H1 (cell line): ENCODE data around the gene PC. TPM values are rescaled to one million over a fixed set of nuclear protein-coding genes. Genes with fewer than 3 reads are reported as not detected.

Source experiments
- CTCF ChIA-PET: fragments of 300-600 bp; sonication (Branson Sonifier 250); formaldehyde crosslinking; loops from one replicate; lab custom pipeline; 2021; ENCODE audit not compliant: partially characterized antibody; lab: Charles Lee
- POLR2A ChIA-PET: fragments of 300-600 bp; sonication (Branson Sonifier 250); formaldehyde crosslinking; loops from one replicate; lab custom pipeline; 2021; ENCODE audit warnings: inconsistent platforms; ENCODE audit not compliant: partially characterized antibody; lab: Charles Lee
- DNase-seq, 2 experiments: peaks; one replicate each; pipeline versions ENCODE4 v3.0.0 to v3.0.0-alpha.2; 2010 to 2022; ENCODE audit warnings: low spot score in 2 of 2, low read depth in 1 of 2, mixed read lengths in 1 of 2
- FAIRE-seq: peaks from 2 replicates; lab custom pipeline; 2011; peaks lifted over from hg19 to GRCh38; lab: Jason Lieb, UNC
- H2AFZ ChIP-seq: 2 replicates; pipeline ENCODE4 v1.8.1; 2012; ENCODE audit warnings: low read length, inconsistent platforms
- H2AK5ac ChIP-seq: 2 replicates; pipeline ENCODE4 v1.6.1; 2013; ENCODE audit warnings: low read depth, low read length
- H2BK120ac ChIP-seq: replicated peaks from 2 replicates; pipeline ENCODE3; 2013; ENCODE audit warnings: low read depth, low read length, inconsistent platforms
- H2BK12ac ChIP-seq: 2 replicates; pipeline ENCODE4 v1.6.1; 2013; ENCODE audit warnings: low read depth, low read length
- H2BK15ac ChIP-seq: 2 replicates; pipeline ENCODE4 v1.6.1; 2013; ENCODE audit warnings: low read length
- H2BK20ac ChIP-seq: 2 replicates; pipeline ENCODE4 v1.6.1; 2013; ENCODE audit warnings: low read length
- H2BK5ac ChIP-seq: 2 replicates; pipeline ENCODE4 v1.6.1; 2013; ENCODE audit warnings: low read depth, low read length
- H3K14ac ChIP-seq: 2 replicates; pipeline ENCODE4 v1.6.1; 2013; ENCODE audit warnings: inconsistent platforms; ENCODE audit not compliant: insufficient read length
- H3K18ac ChIP-seq: 2 replicates; pipeline ENCODE4 v1.6.1; 2013; ENCODE audit warnings: low read length; ENCODE audit errors: extremely low read depth
- H3K23ac ChIP-seq: 2 replicates; pipeline ENCODE4 v1.6.1; 2013; ENCODE audit warnings: inconsistent platforms; ENCODE audit not compliant: insufficient read length
- H3K23me2 ChIP-seq: 2 replicates; pipeline ENCODE4 v1.6.1; 2013; ENCODE audit warnings: low read depth, low read length
- H3K27ac ChIP-seq: 2 replicates; pipeline ENCODE4 v1.6.1; 2011; ENCODE audit warnings: low read depth, low read length, inconsistent platforms
- H3K27me3 ChIP-seq, 4 experiments: replicated peaks in 1 of 4; 1 replicate in 1 of 4; 2 replicates in 3 of 4; pipeline versions ENCODE4 v1.6.1 to v1.8.1; 2011 to 2013; ENCODE audit warnings: low read length in 3 of 4, mild to moderate bottlenecking in 3 of 4, inconsistent platforms in 2 of 4, mixed read lengths in 2 of 4, moderate library complexity in 1 of 4; ENCODE audit not compliant: control insufficient read depth in 3 of 4, insufficient read depth in 3 of 4; ENCODE audit errors: extremely low read depth in 1 of 4
- H3K36me3 ChIP-seq, 4 experiments: 2 replicates each; pipeline versions ENCODE4 v1.6.1 to v1.8.1; 2011 to 2013; ENCODE audit warnings: mild to moderate bottlenecking in 4 of 4, low read length in 3 of 4, moderate library complexity in 2 of 4, control low read depth in 1 of 4, inconsistent platforms in 1 of 4; ENCODE audit not compliant: insufficient read depth in 4 of 4, control insufficient read depth in 2 of 4
- H3K4ac ChIP-seq: replicated peaks from 2 replicates; pipeline ENCODE3; 2013; ENCODE audit warnings: low read length, low read depth, mixed read lengths, inconsistent platforms; ENCODE audit not compliant: insufficient read length
- H3K4me1 ChIP-seq, 4 experiments: replicated peaks in 1 of 4; 1 replicate in 1 of 4; 2 replicates in 3 of 4; pipeline versions ENCODE4 v1.6.1 to v1.8.1; 2011 to 2013; ENCODE audit warnings: low read length in 3 of 4, inconsistent platforms in 2 of 4, mixed read lengths in 1 of 4; ENCODE audit not compliant: insufficient read depth in 4 of 4, control insufficient read depth in 3 of 4
- H3K4me2 ChIP-seq, 2 experiments: 2 replicates each; pipeline versions ENCODE4 v1.6.1 to v1.8.1; 2011 to 2013; ENCODE audit warnings: low read depth in 2 of 2, low read length in 2 of 2, control low read depth in 1 of 2, inconsistent platforms in 1 of 2, mild to moderate bottlenecking in 1 of 2; ENCODE audit not compliant: insufficient read depth in 1 of 2
- H3K4me3 ChIP-seq, 4 experiments: fragments of 200-600, 300-600 bp in 1 of 4; sonication (generic), shearing (Covaris generic), sonication (Bioruptor Twin) in 1 of 4; 2 replicates each; pipeline versions ENCODE4 v1.5.1 to v1.8.1; 2011 to 2016; ENCODE audit warnings: low read length in 4 of 4, low read depth in 3 of 4, control low read depth in 2 of 4, inconsistent platforms in 2 of 4, mild to moderate bottlenecking in 2 of 4, mixed read lengths in 1 of 4, moderate library complexity in 1 of 4; ENCODE audit not compliant: insufficient read depth in 2 of 4; ENCODE audit errors: extremely low read depth in 1 of 4
- H3K56ac ChIP-seq: replicated peaks from 2 replicates; pipeline ENCODE3; 2013; ENCODE audit warnings: low read depth, mild to moderate bottlenecking, mixed read lengths, low read length, inconsistent platforms; ENCODE audit not compliant: insufficient read length
- H3K79me1 ChIP-seq: 2 replicates; pipeline ENCODE4 v1.6.1; 2013; ENCODE audit warnings: low read depth, low read length, control low read depth
- H3K79me2 ChIP-seq, 2 experiments: 2 replicates each; pipeline versions ENCODE4 v1.6.1 to v1.8.1; 2012 to 2013; ENCODE audit warnings: low read length in 2 of 2, mild to moderate bottlenecking in 2 of 2, inconsistent platforms in 1 of 2; ENCODE audit not compliant: insufficient read depth in 2 of 2, control insufficient read depth in 1 of 2
- H3K9ac ChIP-seq, 4 experiments: replicated peaks in 1 of 4; 1 replicate in 1 of 4; 2 replicates in 3 of 4; pipeline versions ENCODE4 v1.6.1 to v1.8.1; 2011 to 2013; ENCODE audit warnings: low read depth in 3 of 4, low read length in 3 of 4, control low read depth in 2 of 4, mild to moderate bottlenecking in 2 of 4, moderate library complexity in 2 of 4, inconsistent platforms in 1 of 4; ENCODE audit errors: extremely low read depth in 1 of 4
- H3K9me3 ChIP-seq, 2 experiments: 2 replicates each; pipeline versions ENCODE4 v1.6.1 to v1.8.1; 2012 to 2013; ENCODE audit warnings: mild to moderate bottlenecking in 2 of 2, moderate library complexity in 2 of 2, control low read depth in 1 of 2, inconsistent platforms in 1 of 2, low read depth in 1 of 2, low read length in 1 of 2, mixed read lengths in 1 of 2; ENCODE audit not compliant: insufficient read depth in 2 of 2
- H4K20me1 ChIP-seq, 2 experiments: replicated peaks in 1 of 2; 2 replicates each; pipeline versions ENCODE3 to v1.8.1; 2011 to 2013; ENCODE audit warnings: inconsistent platforms in 2 of 2, low read length in 2 of 2, mild to moderate bottlenecking in 1 of 2; ENCODE audit not compliant: insufficient read depth in 2 of 2, control insufficient read depth in 1 of 2
- H4K5ac ChIP-seq: 2 replicates; pipeline ENCODE4 v1.6.1; 2013; ENCODE audit warnings: low read length, low read depth, mixed read lengths, inconsistent platforms; ENCODE audit not compliant: insufficient read length
- H4K8ac ChIP-seq: 2 replicates; pipeline ENCODE4 v1.8.0; 2013; ENCODE audit warnings: mild to moderate bottlenecking, moderate library complexity, low read length, inconsistent platforms; ENCODE audit not compliant: insufficient read depth; ENCODE audit errors: extremely low read depth
- H4K91ac ChIP-seq: replicated peaks from 2 replicates; pipeline ENCODE3; 2013; ENCODE audit warnings: low read length, mixed read lengths, inconsistent platforms; ENCODE audit not compliant: insufficient read length
- CEBPB ChIP-seq: IDR thresholded peaks from 2 replicates; pipeline ENCODE4 v1.6.1; 2012; ENCODE audit warnings: low read depth, low read length
- CTBP2 ChIP-seq: IDR thresholded peaks from 2 replicates; pipeline ENCODE4 v1.7.0; 2011; ENCODE audit warnings: borderline replicate concordance, mild to moderate bottlenecking, moderate library complexity, mixed read lengths, low read length; ENCODE audit not compliant: insufficient read depth, insufficient read length
- NANOG ChIP-seq: IDR thresholded peaks from 2 replicates; pipeline ENCODE4 v1.6.1; 2011; ENCODE audit warnings: low read length, low read depth, mild to moderate bottlenecking, inconsistent platforms; ENCODE audit not compliant: insufficient read depth, poor library complexity, severe bottlenecking
- PHF8 ChIP-seq: fragments of 200-600 bp; sonication (generic); conservative IDR thresholded peaks from 2 replicates; pipeline ENCODE4 v1.7.1; 2012; ENCODE audit warnings: low read depth, mild to moderate bottlenecking, inconsistent platforms, low read length, moderate library complexity
- POU5F1 ChIP-seq: IDR thresholded peaks from 2 replicates; pipeline ENCODE4 v1.6.1; 2011; ENCODE audit warnings: low read depth, mild to moderate bottlenecking, low read length, moderate library complexity
- RBBP5 ChIP-seq: IDR thresholded peaks from 2 replicates; pipeline ENCODE4 v1.7.1; 2012; ENCODE audit warnings: low read depth, mild to moderate bottlenecking, inconsistent platforms, low read length, moderate library complexity, borderline replicate concordance
- SIN3A ChIP-seq, 2 experiments: IDR thresholded peaks in 1 of 2; conservative IDR thresholded peaks in 1 of 2; 2 replicates each; pipeline ENCODE4 v1.6.1; 2011 to 2012; ENCODE audit warnings: low read length in 2 of 2, improper control_type of control experiment in 1 of 2, low read depth in 1 of 2, mild to moderate bottlenecking in 1 of 2
- WGBS, 2 experiments: shearing (Covaris generic) in 1 of 2; methylation state at CpG; one replicate each; pipeline versions ENCODE4 v1.1.6 to v1.1.7; 2013 to 2015; ENCODE audit warnings: low lambda C conversion rate in 2 of 2, mixed read lengths in 2 of 2, inconsistent platforms in 1 of 2, low coverage in 1 of 2, missing lambda C conversion rate in 1 of 2; ENCODE audit not compliant: insufficient replicate concordance in 2 of 2, insufficient coverage in 1 of 2, insufficient read length in 1 of 2; ENCODE audit errors: extremely low coverage in 1 of 2, missing lambda C conversion rate in 1 of 2; 5-methylcytosine and 5-hydroxymethylcytosine counted together
- polyA plus RNA-seq, 7 experiments: library from polyadenylated mRNA; depleted of rRNA in 3 of 7; stranded (reverse) in 5 of 7; unstranded in 2 of 7; fragments of >200 nt in 5 of 7; fragments of 200-250 nt in 2 of 7; gene quantifications; 1 replicate in 5 of 7; 2 replicates in 1 of 7; 4 replicates in 1 of 7; pipeline versions ENCODE4 v1.2.1 to v1.2.3, GENCODE V29; 2011 to 2013; ENCODE audit warnings: missing spikeins in 2 of 7, mixed read lengths in 2 of 7
- total RNA-seq: library from RNA; stranded (reverse); fragmentation: NEBNext Ultra II Directional; extraction: Animal tissue kit (Norgen Biotek cat#: 25700); gene quantifications from 2 replicates; pipeline ENCODE4 v1.2.1, GENCODE V29; 2021

The PC gene
- total and polyA plus RNA-seq, 2 of the 8 experiments (the other 6 are each of a cell fraction or from before 2014, with no cell fraction given): 11.5 to 27.5 TPM

DNA sequence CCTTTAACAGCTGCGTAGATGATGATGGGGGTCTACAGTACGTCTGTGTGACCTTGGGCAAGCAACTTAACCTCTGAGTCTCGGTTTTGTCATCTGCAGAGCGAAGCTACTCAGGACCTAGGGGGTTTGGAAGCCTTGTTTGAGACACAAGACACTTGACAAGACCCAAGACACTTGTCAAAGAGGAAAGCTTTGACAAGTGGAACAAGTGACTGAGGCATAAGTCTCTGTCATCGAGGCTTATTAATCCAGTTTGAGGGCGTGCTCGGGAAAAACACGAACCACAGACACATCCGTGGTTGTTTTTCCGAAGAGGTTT is 732 bp upstream of the PC start:
- Histone ChIP-seq H3K27me3 (peaks cover 0 to 6% (median 4%) of the 10 kb centered on the region in 4 experiments; a peak in 4 of 7 replicates), H3K14ac (no peak overlapping the region), H3K4me1 (peaks cover 3 to 16% (median 7%) of the 10 kb centered on the region in 4 experiments), H2BK15ac (no peak overlapping the region), H4K5ac (peak overlapping the region; percentile 2), H3K79me2 (peaks cover 0 to 4% of the 10 kb centered on the region in 2 experiments; a peak in 1 of 4 replicates), H2BK120ac (no peak overlapping the region), H2BK20ac (0 out of 2 replicates have a peak overlapping the region, but pooled peaks have one; percentile 0), H3K36me3 (no peaks in the 10 kb centered on the region), H2AK5ac (peak overlapping the region; percentile 18; the same call in 1 of the 2 replicates), H3K56ac (no peak overlapping the region), H3K79me1 (no peaks in the 10 kb centered on the region), H2AFZ (peak overlapping the region; percentile 99), H4K20me1 (no peaks in the 10 kb centered on the region), H3K4ac (no peak overlapping the region), H3K23ac (no peak overlapping the region), H2BK12ac (peak overlapping the region; percentile 96), H3K23me2 (peaks cover 5% of the 10 kb centered on the region), H3K4me3 (peak overlapping the region; percentile 32 to 57 (median 38); a peak in 7 of 8 replicates), H3K4me2 (peak overlapping the region; percentile 81 to 88), H2BK5ac (peak overlapping the region; percentile 32; the same call in 1 of the 2 replicates), H3K27ac (peak overlapping the region; percentile 56; the same call in 1 of the 2 replicates), H3K9ac (peak overlapping the region in 3 of 4 experiments; percentile 35 to 72 (median 61); a peak in 5 of 7 replicates), H4K91ac (peak overlapping the region; percentile 4), H3K18ac (peak overlapping the region; percentile 33), H3K9me3 (no peaks in the 10 kb centered on the region), H4K8ac (peak overlapping the region; percentile 84; the same call in 1 of the 2 replicates)
- FAIRE-seq (no peak), DNase-seq (no peak)
- POLR2A ChIA-PET: interaction anchor here (0.7 to 3.8 kb wide), 9 partner anchors 12 to 116 kb away, joined by 3 to 11 read pairs (median 4); partner anchors contain the start of gene RCE1
- TF ChIP-seq PHF8 (0 out of 2 replicates have a peak, but pooled peaks have one; percentile 13), RBBP5 (no peak), SIN3A (conservative IDR thresholded peaks at IDR 0.05 in 1 of 2, IDR thresholded peaks at IDR 0.05 in 1 of 2; ENCODE audit: low read depth in 1 of 2, low read length in 2 of 2) (peak in 1 of 2 experiments; percentile 45; a peak in 1 of 4 replicates), NANOG (no peak), POU5F1 (no peak), CTBP2 (no peak), CEBPB (no peak)
- WGBS, 2 experiments: 40% methylated on average over 10 of the region's 10 CpGs; no CpG with 5 or more reads in 1 of the 2 experiments
- CTCF ChIA-PET: interaction anchor here (0.7 to 3.6 kb wide), 6 partner anchors 9 to 222 kb away, joined by 3 to 25 read pairs (median 3); partner anchors contain the start of genes C11orf86 and SYT12
